Measurements from ENCODE around the gene FAM3B.

Gene FAM3B

DNA sequence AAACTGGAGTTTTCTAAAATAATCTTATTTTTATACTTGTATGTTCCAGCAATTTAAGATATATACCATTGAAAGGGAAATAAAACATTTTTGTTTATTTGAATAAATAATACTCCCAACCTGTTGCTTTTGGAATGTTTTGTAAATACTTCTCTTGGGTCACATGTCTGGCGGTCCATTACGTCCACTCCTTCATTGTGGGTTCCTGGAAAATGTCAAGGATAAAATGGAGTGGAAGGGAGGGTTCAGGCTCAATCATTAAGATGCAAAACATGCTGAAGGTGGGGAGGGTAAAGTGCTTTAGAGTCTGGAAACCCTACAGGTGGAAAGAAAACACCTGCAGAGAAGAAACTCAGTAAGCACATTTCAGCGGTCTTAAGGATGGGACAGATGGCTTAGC is 34.2 kb upstream of the FAM3B start:
- H3K4me3 ChIP-seq (ENCODE audit: low read depth, low read length): no peak overlapping the region
- TF ChIP-seq, protein P1, sequence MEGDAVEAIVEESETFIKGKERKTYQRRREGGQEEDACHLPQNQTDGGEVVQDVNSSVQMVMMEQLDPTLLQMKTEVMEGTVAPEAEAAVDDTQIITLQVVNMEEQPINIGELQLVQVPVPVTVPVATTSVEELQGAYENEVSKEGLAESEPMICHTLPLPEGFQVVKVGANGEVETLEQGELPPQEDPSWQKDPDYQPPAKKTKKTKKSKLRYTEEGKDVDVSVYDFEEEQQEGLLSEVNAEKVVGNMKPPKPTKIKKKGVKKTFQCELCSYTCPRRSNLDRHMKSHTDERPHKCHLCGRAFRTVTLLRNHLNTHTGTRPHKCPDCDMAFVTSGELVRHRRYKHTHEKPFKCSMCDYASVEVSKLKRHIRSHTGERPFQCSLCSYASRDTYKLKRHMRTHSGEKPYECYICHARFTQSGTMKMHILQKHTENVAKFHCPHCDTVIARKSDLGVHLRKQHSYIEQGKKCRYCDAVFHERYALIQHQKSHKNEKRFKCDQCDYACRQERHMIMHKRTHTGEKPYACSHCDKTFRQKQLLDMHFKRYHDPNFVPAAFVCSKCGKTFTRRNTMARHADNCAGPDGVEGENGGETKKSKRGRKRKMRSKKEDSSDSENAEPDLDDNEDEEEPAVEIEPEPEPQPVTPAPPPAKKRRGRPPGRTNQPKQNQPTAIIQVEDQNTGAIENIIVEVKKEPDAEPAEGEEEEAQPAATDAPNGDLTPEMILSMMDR (IDR thresholded peaks at IDR 0.05; ENCODE audit: borderline replicate concordance, insufficient read depth, low read depth, low read length): no peak

GRCh38 chr21:41283211-41283818 is 33.3 kb upstream of the FAM3B start:
- TF ChIP-seq, protein P1 (IDR thresholded peaks at IDR 0.05; ENCODE audit: borderline replicate concordance, insufficient read depth, low read depth, low read length): peak; percentile 67
- no peak overlapping the region for H3K4me3 ChIP-seq (ENCODE audit: low read depth, low read length)

DNA sequence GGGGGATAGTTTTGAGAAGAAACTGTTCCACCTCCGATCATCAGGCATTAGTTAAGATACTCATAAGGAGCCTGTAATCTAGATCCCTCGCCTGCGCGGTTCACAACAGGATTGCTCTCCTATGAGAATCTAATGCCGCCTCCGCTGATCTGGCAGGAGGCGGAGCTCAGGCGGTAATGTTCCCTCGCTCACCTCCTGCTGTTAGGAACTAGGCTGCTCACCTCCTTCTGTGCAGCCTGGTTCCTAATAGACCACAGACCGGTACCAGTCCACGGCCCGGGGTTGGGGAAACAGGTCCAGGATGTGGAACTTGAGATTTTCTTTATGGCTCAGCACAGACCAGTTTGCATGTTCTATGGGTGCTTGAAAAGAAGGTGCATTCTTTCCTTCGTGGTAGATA is 27.2 kb upstream of the FAM3B start:
- no peak overlapping the region for H3K4me3 ChIP-seq (ENCODE audit: low read depth, low read length)
- TF ChIP-seq, protein P1 (IDR thresholded peaks at IDR 0.05; ENCODE audit: borderline replicate concordance, insufficient read depth, low read depth, low read length): no peak

GRCh38 chr21:41290106-41290799 is 26.3 kb upstream of the FAM3B start:
- TF ChIP-seq, protein P1 (IDR thresholded peaks at IDR 0.05; ENCODE audit: borderline replicate concordance, insufficient read depth, low read depth, low read length): no peak

GRCh38 chr21:41294548-41295231 is 21.9 kb upstream of the FAM3B start:
- TF ChIP-seq, protein P1 (IDR thresholded peaks at IDR 0.05; ENCODE audit: borderline replicate concordance, insufficient read depth, low read depth, low read length): no peak
- H3K4me3 ChIP-seq (ENCODE audit: low read depth, low read length): no peak overlapping the region

More at GRCh38 chr21:41290106-41290799, 26.3 kb upstream of the FAM3B start:
- H3K4me3 ChIP-seq (ENCODE audit: low read depth, low read length): no peak overlapping the region

- no peak overlapping the region for H3K4me3 ChIP-seq (ENCODE audit: low read depth, low read length)
- TF ChIP-seq, protein P1 (IDR thresholded peaks at IDR 0.05; ENCODE audit: borderline replicate concordance, insufficient read depth, low read depth, low read length): no peak
Measured at GRCh38 chr21:41295721-41296254, 20.8 kb upstream of the FAM3B start.
